Hepatocyte (in vitro differentiated cells): Measurements from ENCODE around the gene ACOXL.

ENCODE experiments used
- CTCF ChIP-seq: fragments of 200-600 bp; sonication (generic); IDR thresholded peaks from 2 replicates; pipeline ENCODE4 v1.5.1; 2016; ENCODE audit warnings: antibody characterized with exemption, mild to moderate bottlenecking; ENCODE audit not compliant: poor library complexity
- EZH2 ChIP-seq: fragments of 200-600 bp; sonication (generic); IDR thresholded peaks from 2 replicates; pipeline ENCODE4 v1.6.1; 2016; ENCODE audit warnings: antibody characterized with exemption, mild to moderate bottlenecking, borderline replicate concordance

GRCh38 chr2:110827511-110827910, 95.1 kb downstream of the ACOXL start:
- no peak for TF ChIP-seq CTCF
- TF ChIP-seq EZH2 = no peak
